OCI-LY3 (cell line): ENCODE data around the gene CKMT2.

Source experiments
- EZH2phosphoT487 ChIP-seq: fragments of 200-600 bp; shearing (Covaris generic); IDR thresholded peaks from 2 replicates; pipeline ENCODE4 v1.6.1; 2018; ENCODE audit warnings: antibody characterized with exemption, mixed run types, low read depth
- TF ChIP-seq, protein P1 (sequence below): fragments of 200-600, 300-600 bp; sonication (generic); IDR thresholded peaks from 2 replicates; pipeline ENCODE4 v1.5.1; 2014; ENCODE audit warnings: antibody characterized with exemption, low read length, low read depth

GRCh38 chr5:81232464-81233079 lies 550 bp upstream of the CKMT2 start:
- TF ChIP-seq EZH2phosphoT487, result no peak
- TF ChIP-seq, protein P1, sequence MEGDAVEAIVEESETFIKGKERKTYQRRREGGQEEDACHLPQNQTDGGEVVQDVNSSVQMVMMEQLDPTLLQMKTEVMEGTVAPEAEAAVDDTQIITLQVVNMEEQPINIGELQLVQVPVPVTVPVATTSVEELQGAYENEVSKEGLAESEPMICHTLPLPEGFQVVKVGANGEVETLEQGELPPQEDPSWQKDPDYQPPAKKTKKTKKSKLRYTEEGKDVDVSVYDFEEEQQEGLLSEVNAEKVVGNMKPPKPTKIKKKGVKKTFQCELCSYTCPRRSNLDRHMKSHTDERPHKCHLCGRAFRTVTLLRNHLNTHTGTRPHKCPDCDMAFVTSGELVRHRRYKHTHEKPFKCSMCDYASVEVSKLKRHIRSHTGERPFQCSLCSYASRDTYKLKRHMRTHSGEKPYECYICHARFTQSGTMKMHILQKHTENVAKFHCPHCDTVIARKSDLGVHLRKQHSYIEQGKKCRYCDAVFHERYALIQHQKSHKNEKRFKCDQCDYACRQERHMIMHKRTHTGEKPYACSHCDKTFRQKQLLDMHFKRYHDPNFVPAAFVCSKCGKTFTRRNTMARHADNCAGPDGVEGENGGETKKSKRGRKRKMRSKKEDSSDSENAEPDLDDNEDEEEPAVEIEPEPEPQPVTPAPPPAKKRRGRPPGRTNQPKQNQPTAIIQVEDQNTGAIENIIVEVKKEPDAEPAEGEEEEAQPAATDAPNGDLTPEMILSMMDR, result no peak
